ENCODE measurements around the gene NUMA1. TPM values are rescaled to one million over a fixed set of nuclear protein-coding genes. Genes with fewer than 3 reads are reported as not detected.
A peak's percentile ranks its signal among the peaks of the same experiment; 100 is the strongest.

Gene NUMA1
- polyA plus RNA-seq, 1 donor, result 165 TPM

GRCh38 chr11:72067676-72068075 lies 12.7 kb downstream of the NUMA1 start:
- DNase-seq (ENCODE audit: low read depth), result no peak

- DNase-seq (ENCODE audit: low read depth), result no peak
These were observed 13.1 kb downstream of the NUMA1 start for GRCh38 chr11:72067266-72067665.

GRCh38 chr11:72066855-72067254 lies 13.5 kb downstream of the NUMA1 start:
- no peak for DNase-seq (ENCODE audit: low read depth)

- no peak for DNase-seq (ENCODE audit: low read depth)
These were observed 18.5 kb downstream of the NUMA1 start for GRCh38 chr11:72061739-72062396.

- no peak for DNase-seq (ENCODE audit: low read depth)
These were observed 21.8 kb downstream of the NUMA1 start for GRCh38 chr11:72058416-72059034.

- DNase-seq (ENCODE audit: low read depth), result no peak
These were observed 31.4 kb downstream of the NUMA1 start for GRCh38 chr11:72048766-72049460.

- DNase-seq (ENCODE audit: low read depth), result no peak
These were observed 34.5 kb downstream of the NUMA1 start for GRCh38 chr11:72045849-72046248.

GRCh38 chr11:72042064-72042745 lies 38.1 kb downstream of the NUMA1 start:
- DNase-seq (ENCODE audit: low read depth), result no peak

GRCh38 chr11:72041364-72042063 lies 38.8 kb downstream of the NUMA1 start:
- DNase-seq (ENCODE audit: low read depth), result no peak

GRCh38 chr11:72040491-72041363 lies 39.6 kb downstream of the NUMA1 start:
- peak; percentile 95 for DNase-seq (ENCODE audit: low read depth)

GRCh38 chr11:72039856-72040401 lies 40.4 kb downstream of the NUMA1 start:
- no peak for DNase-seq (ENCODE audit: low read depth)

- no peak for DNase-seq (ENCODE audit: low read depth)
These were observed 41.1 kb downstream of the NUMA1 start for GRCh38 chr11:72039031-72039855.

GRCh38 chr11:72038491-72038890 lies 41.9 kb downstream of the NUMA1 start:
- DNase-seq (ENCODE audit: low read depth), result no peak

- DNase-seq (ENCODE audit: low read depth), result no peak
These were observed 42.6 kb downstream of the NUMA1 start for GRCh38 chr11:72037554-72038311.

- DNase-seq (ENCODE audit: low read depth), result no peak
These were observed 43.7 kb downstream of the NUMA1 start for GRCh38 chr11:72036687-72037086.

GRCh38 chr11:72030472-72031045 lies 49.8 kb downstream of the NUMA1 start:
- DNase-seq (ENCODE audit: low read depth), result no peak

- no peak for DNase-seq (ENCODE audit: low read depth)
These were observed 54.3 kb downstream of the NUMA1 start for GRCh38 chr11:72026090-72026489.

GRCh38 chr11:72024069-72024754 lies 56.1 kb downstream of the NUMA1 start:
- DNase-seq (ENCODE audit: low read depth), result no peak
